HG03521 (cell line): Measurements from ENCODE around the gene EDEM3.

Source experiments
- ATAC-seq: cut with Tn5 transposase; IDR thresholded peaks from one replicate; pipeline ENCODE4 v1.9.1; 2021; ENCODE audit warnings: mild to moderate bottlenecking, moderate library complexity; ENCODE audit not compliant: unreplicated experiment

EDEM3 gene

GRCh38 chr1:184646178-184646701, 108.4 kb downstream of the EDEM3 start:
- ATAC-seq = no peak

DNA sequence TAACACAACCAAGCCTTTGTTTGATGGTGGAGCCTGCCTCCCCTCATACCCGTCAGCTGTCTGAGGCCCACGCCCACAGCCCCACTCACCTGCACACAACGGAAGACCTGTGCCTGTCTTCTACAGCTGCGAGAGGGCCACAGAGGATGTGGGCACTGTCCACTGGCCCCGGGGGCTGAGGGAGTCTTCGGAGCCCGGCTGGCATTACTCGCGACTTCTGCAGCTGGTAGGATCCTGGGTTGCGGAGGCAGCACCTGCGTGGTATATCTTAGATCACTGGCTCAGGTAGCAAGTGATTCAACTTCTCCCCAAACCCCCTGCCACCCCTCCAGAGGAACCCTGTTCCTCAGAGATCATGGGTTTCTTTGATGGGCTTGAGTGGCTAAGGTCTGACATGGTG, 109.9 kb downstream of the EDEM3 start:
- no peak for ATAC-seq

- ATAC-seq = no peak
Measured at GRCh38 chr1:184643661-184644060, 111.0 kb downstream of the EDEM3 start.

GRCh38 chr1:184641894-184642293, 112.8 kb downstream of the EDEM3 start:
- ATAC-seq = no peak

GRCh38 chr1:184640505-184640904, 114.2 kb downstream of the EDEM3 start:
- ATAC-seq = no peak
